Cerebellar cortex (tissue), 1 donor: ENCODE results near the gene SSTR5.

ENCODE experiments used
- DNase-seq: peaks from one replicate; pipeline ENCODE4 v3.0.0-alpha.2; 2015; ENCODE audit warnings: low spot score

The SSTR5 gene

DNA sequence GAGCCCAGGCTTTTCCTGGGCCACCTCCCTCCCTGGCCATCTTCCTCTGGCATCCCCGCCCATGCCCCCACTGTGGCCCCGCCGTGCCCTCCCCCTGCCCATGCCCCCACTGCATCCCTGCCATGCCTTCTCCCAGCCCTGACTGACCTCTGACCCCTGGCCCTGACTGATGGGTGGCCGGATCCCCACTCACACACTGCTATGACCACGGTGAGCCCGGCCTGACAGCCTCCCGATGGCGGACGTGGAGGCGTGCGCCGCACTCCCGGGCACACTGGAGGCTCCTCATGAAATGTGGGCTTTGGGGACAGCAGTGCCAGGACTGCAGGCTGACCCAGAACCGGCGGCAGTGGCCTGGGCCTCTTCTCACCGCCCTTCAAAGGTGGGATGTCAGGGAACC, 34.1 kb downstream of the SSTR5 start:
- no peak for DNase-seq

DNA sequence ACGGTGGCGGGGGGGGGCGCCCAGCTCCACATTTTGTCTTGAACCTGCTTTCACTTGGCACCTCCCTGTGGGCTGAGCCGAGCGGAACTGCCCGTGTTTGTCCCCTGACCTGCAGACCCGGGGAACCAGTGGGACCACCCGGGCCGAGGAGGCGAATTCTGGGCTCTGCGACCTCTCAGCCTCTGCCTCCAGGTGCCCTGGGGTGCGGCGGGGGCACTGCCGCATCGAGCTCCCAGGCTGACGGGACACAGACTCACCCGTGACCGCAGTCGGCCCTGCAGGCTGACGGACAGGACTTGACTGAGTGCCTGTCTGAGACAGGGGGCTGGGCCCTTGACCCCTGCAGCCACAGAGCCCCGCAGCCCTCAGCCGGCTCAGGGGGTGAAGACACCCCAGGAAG, 34.6 kb downstream of the SSTR5 start:
- DNase-seq = no peak

DNA sequence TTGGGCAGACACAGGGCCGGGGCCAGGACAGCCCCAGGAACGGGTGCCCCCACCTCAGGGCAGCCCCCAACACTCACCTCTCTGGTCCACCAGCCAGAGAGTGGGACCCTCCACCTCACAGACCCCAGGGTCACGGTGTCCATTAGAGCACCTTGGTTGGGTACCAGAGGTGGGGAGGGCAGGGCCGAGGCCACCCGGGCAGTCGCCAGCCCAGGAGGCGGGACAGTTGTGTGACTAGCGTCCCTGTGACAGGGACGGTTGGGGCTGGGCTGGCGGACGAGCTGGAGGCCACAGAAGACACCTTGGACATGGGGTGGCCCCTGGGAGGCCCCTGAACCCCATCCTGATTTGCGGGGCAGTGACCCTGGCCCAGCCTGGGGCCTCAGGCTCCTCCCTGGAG, 35.2 kb downstream of the SSTR5 start:
- no peak for DNase-seq

DNA sequence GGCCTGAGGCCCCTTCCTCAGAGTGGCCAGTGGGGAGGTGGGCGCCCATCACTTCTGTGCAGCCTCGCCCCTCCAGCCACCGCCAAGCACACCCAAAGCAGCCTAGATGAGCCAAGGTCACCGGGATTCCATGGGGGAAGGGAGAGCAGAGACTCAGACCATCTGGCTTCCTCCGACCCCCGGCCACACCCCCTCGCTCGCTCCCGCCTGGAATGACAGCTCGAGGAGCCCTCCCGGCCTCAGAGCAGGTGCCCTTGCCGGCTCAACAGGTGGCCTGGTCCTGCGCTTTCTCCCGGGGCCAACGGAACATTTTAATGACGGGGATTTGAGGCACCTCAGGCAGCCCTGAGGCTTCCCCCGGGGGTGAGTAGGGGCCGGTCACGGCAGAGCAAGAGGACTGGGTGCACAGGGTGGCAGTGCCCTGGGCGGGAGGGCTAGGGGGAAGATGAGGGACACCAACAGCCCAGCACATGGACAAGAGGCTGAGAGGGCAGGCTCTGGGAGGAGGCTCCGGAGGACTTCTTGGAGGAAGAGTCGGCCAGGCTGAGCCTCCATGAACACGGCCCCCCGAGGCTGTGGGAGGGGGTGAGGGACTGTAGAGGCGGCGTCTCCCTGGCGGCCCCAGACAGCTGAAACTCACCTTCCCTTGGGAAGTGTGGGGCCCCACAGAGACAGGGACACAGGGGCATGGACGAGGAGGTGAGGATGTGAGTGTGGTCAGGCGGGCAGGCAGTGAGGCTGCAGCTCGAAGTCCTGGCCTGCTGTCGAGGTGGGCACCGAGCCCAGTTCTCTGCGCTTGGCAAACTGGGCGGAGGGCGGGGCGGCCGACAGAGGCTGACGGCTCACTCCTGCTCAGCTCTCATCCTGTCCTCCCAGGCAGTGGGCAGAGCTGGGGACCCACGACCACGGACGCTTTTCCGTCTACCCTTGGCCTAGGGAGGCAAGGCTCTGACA, 36.0 kb downstream of the SSTR5 start:
- peak; percentile 53 for DNase-seq

DNA sequence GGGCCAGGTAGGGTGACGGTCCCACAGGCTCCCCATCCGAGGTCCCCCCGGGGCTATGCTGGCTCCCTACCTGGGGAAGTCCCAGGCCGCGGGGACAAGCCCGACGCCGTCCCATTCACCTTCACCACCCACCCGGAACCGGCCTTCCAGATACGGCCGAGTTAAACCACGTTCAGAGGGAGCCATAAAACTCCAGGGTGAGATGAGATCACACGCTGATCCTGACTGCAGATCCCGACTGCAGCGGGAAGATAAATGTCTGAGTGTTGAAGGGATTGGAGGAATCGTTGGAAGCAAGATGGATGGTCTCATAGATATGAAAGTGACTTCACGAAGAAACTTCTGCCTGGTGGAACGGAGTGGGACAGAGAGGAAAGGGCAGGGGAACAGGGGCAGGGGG, 37.1 kb downstream of the SSTR5 start:
- DNase-seq = no peak

DNA sequence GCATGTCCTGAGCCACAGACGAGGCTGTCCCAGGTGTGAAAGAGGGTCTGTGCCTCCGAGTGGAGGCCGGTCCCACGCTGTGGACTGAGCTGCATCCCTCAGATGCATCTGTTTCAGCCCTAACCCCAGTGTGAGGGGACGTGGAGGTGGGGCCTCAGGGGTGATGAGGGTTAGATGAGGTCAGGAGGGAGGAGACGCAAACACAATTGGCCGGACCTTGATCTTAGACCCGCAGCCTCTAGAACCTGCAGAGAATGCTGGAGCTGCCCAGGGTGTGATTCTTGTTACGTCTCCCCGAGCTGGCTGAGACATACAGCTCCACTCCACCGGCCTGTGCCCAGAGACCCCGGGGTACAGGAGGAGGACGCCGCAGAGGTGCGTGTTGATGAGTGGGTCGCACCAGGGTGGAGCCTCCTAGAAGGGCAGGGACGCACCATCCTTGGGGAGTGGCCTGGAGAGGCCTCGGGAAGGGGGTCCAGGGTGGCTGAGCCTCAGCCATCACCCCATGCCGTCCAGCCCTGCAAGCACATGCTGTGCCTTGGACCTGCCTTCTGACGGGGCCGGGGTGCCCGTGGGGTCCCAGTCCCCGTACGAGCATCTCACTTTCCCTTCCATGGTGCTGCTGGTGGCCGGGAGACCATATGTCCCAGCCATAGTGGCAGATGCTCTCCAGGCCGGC, 40.1 kb downstream of the SSTR5 start:
- DNase-seq = no peak

DNA sequence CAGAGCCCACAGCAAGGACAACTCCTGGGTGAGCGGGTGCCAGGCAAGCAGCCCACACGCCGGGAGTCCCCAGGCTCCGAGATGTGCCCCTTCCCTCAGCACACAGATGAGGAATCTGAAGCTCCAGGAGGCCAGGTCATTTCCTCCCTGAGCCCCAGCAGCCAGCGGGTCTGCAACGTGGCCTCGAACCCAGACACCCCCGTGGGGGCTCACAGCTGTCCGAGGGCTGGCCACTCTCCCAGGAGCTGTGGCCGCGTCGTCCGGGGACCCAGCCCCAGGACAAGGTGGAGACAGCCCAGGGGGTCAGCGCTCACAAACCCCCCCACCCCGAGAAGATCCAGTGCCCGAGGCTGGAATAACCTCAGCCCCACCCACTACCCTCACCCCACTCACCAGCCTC, 40.9 kb downstream of the SSTR5 start:
- no peak for DNase-seq

DNA sequence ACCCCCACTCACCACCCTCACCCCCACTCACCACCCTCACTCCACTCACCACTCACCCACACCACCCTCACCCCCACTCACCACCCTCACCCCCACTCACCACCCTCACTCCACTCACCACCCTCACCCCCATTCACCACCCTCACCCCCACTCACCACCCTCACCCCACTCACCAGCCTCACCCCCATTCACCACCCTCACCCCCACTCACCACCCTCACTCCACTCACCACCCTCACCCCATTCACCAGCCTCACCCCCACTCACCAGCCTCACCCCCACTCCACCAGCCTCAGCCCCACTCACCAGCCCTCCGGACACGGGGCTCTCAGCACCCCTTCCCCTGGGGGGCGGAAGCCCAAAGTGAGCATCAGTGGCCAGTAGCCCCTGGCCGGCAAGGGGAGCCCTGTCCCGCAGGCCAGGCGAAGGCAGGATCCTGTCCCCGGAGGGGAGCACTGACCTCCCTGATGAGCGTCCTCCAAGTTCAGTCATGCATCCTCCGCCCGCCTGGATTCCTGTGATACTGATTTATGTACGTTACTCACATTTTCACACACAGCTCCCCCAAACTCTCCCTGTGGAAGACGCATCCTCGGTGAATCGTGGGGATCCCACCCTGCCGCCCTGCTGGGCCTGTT, 41.5 kb downstream of the SSTR5 start:
- DNase-seq = no peak

DNA sequence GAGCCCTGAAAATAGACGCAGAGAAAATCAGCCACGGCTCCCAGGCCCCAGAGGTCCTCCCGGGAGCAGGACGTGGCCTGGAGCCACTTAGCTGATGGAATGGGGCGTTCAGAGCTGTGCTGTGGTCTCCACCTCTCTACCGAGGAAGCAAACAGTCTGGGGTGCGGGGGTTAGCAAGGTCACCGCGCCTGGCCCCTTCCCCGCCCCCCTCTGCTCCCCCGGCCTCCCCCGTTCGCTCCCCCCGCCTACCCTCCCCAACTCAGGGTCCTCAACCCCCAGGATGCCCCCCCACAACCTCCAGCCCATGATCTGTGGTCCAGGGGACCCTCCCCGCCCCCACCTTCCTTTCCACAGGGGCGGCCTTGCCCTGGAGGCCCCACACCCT, 44.1 kb downstream of the SSTR5 start:
- no peak for DNase-seq

DNA sequence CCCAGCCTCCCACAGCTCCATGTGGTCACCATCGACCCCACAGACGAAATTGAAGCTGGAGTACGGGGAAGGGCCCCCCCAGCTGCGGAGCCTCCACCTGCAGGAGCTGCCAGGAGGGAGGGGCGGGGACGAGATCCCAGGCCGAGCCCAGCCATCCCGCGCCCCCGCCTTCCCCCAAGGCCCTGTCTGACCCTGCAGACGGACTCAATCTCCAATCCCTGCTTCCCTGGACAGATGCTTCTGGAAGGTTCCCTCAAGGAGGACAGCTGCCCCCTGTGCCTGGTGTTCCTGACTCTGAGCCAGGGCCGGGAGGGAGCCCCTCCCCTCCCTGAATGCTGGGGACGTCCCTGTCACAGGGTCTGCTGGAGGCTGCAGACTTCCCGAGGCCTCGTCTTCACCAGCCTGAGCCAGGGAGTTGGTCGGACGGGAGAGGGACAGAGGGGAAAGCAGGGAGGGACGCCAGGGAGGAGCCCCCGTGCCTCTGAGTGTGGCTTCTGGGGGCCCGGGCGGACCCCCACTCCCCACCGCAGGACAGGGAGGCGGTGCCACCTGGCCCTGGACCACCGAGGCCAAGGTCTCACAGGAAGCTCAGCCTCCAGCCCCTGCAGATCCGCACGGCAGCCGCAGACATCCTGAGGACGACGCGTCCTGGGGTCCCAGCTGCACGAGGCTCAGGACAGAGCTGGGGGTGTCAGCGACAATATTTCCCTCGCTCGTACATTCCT, 44.8 kb downstream of the SSTR5 start:
- no peak for DNase-seq

DNA sequence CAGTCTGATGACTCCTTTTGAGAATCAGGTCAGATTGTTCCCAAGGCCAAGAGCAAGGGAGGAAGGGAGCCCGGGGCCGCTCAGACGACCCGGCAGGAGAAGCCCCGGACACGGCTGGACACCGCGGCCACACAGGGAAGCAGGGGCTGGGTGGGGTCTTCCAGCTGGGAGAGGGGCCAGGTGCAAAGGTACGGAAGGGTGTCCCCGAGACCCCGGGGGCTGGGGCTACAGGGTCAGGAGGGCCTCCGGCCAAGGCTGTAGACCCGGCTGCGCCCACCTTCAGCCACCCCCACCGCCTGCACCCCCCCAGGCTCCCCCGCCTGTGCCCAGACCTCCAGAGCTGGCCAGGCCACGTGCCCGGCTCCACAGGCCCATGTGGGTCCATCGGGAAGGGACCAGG, 45.4 kb downstream of the SSTR5 start:
- no peak for DNase-seq

DNA sequence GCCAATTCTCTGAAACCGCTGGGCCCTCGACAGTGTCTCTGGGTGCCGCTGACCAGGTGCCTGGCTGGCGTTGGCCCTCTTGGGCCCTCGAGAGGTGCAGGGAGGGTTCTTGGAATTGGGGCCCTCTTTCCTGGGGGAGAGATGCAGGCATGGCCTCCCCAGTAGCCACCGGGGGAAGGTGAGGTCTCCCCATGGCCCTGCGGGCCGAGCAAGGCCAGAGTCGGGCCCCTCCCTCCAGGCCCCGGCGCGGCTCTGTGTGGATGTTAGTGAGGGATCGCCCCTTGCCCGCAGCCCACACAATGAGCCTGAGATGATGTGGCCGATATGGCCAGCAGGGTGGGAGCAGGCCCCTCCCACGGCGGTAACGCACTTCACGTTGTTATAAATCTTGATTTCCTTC, 46.6 kb downstream of the SSTR5 start:
- DNase-seq = no peak

DNA sequence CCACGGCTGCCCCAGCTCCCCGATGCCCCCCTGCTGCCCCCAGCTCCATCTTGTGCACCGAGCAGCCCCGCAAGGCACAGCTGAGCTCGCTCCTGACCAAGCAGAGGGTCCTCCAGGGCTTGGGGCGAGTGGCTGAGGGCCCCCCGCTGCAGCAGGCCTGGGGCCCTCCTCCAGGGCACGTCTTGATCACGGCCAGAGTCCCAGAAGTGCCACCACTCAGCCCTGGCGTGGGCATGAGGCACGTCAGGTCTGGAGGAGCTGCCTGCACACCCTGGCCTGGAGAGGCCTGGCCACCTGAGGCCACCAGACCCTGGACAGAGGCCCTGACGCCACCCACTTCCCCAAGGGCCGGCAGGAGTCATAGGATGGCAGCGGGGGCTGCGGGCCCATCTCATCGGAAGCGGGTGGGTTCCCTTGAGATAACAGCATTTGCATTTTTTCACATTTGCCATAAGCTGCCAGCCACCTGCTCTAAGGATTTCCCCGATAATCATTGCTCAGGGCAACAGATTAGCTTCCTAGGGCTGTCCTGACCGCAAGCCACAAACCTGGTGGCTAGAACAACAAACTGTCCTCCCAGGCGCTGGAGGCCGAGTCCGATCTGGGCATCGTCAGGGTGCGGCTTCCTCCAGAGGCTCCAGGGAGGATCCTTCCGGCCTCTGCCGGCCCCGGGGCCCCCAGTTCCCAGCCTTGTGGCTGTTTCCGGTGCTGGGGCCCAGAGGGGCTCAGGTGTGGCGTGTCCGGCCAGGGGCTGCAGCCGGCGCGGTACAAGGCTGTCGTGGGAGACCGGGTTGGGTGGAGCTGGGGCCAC, 47.4 kb downstream of the SSTR5 start:
- no peak for DNase-seq

DNA sequence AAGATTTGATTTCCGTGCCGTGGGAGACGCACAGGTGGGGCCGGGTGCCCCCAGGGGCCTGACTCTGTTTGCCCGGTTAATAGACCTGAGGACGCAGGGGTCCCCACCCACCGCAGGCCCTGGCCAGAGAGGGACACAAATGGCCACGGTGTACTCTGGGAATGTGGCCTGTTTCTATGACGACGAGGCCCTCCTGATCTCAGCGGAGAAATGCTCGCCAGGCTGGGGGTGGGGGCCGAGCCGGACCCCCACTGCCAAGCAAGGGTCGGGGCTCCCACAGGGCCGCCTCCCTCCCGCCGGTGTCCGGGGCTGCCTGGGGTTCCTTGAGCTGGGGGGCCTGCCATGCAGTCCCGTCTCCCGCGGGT, 48.0 kb downstream of the SSTR5 start:
- no peak for DNase-seq

DNA sequence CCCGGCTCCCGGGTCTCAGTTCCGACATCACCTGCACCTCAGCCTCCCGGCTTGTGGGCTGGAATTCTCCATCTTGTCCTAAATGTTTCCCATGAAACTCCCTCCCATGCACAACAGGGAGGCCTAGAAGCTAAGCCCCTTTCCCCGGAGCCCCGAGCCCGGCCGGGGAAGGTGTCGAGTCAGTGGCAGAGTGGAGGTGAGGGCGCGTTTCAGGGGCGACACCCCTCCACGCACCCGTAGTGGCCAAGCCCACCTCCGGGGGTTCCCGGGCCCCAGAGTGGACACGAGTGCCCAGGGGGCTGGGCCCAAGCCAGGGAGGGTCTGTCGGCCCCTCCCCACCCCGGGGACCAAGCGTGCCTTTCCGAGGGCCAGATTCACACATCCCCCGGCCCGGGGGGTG, 48.5 kb downstream of the SSTR5 start:
- no peak for DNase-seq

DNA sequence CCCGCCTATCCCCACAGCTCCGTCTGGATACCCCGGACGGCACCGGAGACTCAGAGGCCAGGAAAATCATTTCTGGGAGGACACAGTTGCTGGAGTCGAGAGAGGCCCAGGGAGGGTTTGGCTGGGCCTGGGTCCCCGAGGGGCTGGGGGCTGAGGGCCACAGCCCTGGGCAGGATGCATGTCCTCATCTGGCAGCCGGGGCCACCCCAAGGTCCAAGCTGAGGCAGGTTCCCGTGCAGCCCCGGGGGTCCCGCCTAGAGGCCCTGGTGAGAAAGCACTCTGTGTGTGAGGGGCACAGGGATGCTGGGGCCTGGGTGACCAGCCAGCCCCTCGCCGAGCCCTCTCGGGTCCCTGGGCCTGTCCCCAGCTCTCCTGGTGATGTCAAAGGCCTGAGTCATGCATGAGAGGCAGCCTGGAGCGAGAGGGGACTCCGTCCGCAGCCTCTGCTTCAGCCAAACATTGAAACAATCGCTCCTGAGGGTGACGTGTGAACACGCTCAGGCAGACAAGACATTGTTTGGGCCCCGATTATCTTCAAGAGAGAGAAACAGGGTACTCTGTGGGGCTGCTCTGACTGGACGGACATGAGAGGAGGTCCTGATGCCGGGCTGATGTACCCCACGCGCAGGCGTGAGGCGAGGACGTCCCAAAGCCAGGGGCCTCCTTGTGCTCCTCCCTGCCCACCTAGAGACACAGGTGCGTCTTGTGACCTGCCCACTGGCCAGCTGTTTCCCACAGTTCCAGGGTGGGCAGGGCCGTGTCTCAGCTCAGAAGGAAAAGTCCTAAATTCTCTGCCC, 49.3 kb downstream of the SSTR5 start:
- no peak for DNase-seq

DNA sequence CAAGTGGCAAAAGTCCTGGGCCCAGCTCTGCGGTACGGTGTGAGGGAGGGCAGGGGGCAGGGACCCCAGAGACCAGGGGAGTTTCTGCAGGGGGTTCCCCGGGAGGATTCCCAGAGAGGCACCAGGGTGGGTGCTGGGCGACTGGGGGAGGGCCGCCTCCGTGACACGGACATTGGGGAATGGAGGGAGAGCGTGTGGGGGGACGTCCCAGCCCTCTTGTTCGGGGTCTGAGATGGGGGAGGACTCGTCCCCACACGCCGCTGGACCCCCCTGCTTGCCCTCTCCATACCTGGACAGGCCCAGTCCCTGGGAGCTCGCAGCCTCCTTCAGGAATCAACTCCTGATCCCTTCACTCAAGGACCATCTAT, 49.8 kb downstream of the SSTR5 start:
- DNase-seq = no peak

DNA sequence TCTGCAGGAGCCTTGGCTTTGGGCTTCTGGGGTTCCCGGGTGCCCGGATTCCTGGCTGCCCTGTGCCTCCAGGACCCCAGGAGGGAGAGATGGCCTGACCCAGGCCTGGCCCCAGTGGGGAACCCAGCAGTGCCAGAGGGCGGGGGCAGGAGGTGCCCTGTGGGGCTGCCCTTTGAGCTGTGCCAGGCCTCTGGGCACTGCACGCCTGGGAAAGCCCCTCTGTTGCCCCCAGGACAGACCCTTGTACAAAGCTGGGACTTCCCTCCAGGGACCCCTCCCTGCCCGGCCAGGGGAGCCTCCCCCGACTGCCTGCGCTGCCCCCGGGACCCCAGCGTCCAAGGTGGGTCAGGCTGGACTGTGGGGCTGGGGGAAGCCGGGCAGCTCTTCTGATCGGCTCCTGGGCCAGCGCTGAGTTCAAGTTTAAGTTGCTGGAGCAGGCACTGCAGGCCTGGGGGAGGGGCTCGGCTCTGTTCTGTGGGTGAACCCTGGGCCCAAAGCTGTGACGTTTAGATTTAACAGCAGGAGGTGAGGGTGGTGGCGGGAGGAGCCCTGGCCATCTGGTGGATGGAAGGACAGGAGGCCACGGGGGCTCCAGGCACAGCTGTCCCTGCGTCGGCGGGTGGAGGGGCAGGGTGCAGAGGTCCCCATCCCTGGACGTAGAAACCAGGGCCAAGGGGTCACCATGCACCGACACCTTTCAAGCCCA, 51.1 kb downstream of the SSTR5 start:
- no peak for DNase-seq

DNA sequence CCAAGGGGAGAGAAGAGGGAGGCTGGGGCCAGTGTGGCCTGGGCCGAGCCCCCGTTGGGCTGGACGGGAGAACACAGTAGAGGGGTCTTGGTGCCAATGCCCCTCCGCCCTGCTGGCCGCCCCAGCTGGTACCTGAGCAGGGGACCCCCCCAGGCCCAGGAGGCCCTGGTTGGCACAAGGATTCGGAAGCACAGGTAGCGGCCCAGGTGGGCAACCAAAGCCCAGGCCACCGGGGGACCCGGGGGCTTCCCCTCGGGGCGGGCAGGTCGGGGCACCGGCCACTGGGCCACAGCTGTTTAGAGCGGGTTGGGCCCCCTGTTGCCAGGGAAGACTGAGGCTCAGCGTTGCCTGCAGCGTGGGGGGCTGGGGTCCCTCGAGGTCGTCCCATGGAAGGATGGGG, 51.7 kb downstream of the SSTR5 start:
- no peak for DNase-seq

DNA sequence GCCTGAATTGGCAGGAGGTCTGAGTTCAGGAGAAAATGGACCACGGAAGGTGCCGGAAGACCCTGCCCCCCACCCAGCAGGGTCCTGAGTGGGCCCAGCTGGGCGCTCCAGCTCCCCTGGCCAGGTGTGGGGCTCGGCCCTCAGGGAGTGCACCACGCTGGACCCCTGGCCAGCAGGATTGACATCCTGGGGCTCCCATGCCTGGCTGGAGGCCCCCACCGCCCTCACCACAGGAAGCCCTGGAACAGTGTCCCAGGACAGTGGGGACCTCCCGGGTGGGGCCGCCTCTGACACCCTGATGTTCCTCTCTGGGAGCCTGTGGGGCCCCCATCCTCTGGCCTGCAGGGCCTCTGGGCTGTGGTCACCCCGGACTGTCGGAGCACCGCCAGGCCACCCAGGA, 52.2 kb downstream of the SSTR5 start:
- no peak for DNase-seq
